Measurements from ENCODE around the gene ZNF331. TPM values are rescaled to one million over a fixed set of nuclear protein-coding genes. Genes with fewer than 3 reads are reported as not detected.
"Not testable (repeated sequence)": the region's sequence is repeated elsewhere in the genome, so short reads cannot be mapped to it uniquely, and the experiment has no call there.

ZNF331 gene
- total RNA-seq, 1 donor from 2014 or later: 17.9 TPM

GRCh38 chr19:53511357-53511756 is 26.6 kb upstream of the ZNF331 start:
- Mint-ChIP-seq H3K27me3 (ENCODE audit: insufficient read depth) (no peaks in the 10 kb centered on the region), H3K27ac (no peak overlapping the region), H3K9me3 (peaks cover 32% of the 10 kb centered on the region), H3K4me3 (no peak overlapping the region), H3K36me3 (ENCODE audit: low read depth) (no peaks in the 10 kb centered on the region), H3K4me1 (ENCODE audit: low read depth) (no peaks in the 10 kb centered on the region)
- intact Hi-C loops (cut with micrococcal nuclease): no loop called here
- no peak for DNase-seq (ENCODE audit: low spot score)

DNA sequence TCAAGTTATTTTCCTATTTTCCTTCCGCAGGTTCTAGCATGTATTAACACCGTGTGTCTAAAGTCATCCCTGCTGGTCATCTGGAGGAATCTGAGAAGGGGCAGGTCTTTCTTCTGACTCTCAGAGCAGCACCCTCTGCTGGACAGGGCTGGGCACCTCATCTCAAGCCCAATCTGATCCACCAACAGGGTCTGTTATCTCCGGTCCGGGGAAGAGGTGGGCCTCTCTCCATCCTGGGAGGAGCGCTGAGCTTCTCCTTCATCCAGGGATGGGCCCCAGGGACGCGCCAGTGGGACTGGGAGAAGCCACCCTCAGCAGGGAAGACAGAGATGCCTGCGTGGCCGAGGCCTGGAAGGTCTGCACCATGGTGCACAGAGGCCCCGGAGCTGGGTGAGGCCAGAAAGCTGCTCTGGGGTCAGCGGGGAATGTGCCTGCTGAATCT is 26.0 kb upstream of the ZNF331 start:
- intact Hi-C loops (cut with micrococcal nuclease): loop anchor here (1.0 kb wide), 2 partner anchors 87 to 317 kb away; no protein-coding TSS in a partner anchor
- H3K4me1 Mint-ChIP-seq (ENCODE audit: low read depth): no peaks in the 10 kb centered on the region

DNA sequence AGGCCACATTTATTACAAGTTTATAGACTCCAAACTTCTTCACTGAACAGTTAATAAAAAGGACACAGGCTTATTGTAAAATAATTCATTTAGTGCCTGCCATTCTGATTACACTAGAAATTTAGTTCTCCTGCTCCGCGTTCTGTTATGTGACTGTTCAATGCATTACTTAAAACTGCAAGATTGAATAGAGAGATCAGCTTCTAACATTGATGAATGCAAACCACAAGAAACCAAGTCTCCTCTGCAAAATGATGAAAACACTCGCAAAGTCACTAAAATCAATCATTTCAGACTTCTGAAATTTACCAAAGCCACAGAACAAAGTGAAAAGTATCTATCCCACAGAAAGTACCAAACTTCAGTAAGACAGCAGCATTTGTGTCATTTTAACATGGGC is 22.9 kb upstream of the ZNF331 start:
- intact Hi-C loops (cut with micrococcal nuclease); H3K27me3 Mint-ChIP-seq (ENCODE audit: insufficient read depth); H3K4me3 Mint-ChIP-seq; H3K4me1 Mint-ChIP-seq (ENCODE audit: low read depth); H3K36me3 Mint-ChIP-seq (ENCODE audit: low read depth); DNase-seq (ENCODE audit: low spot score); H3K27ac Mint-ChIP-seq: not testable (repeated sequence)
- peaks cover 15% of the 10 kb centered on the region for H3K9me3 Mint-ChIP-seq

More for the DNA sequence above, 26.0 kb upstream of the ZNF331 start:
- no peaks in the 10 kb centered on the region for H3K27me3 Mint-ChIP-seq (ENCODE audit: insufficient read depth)
- H3K36me3 Mint-ChIP-seq (ENCODE audit: low read depth): no peaks in the 10 kb centered on the region
- no peak for DNase-seq (ENCODE audit: low spot score)
- no peak overlapping the region for H3K27ac Mint-ChIP-seq
- H3K4me3 Mint-ChIP-seq: no peak overlapping the region
- peaks cover 26% of the 10 kb centered on the region for H3K9me3 Mint-ChIP-seq

DNA sequence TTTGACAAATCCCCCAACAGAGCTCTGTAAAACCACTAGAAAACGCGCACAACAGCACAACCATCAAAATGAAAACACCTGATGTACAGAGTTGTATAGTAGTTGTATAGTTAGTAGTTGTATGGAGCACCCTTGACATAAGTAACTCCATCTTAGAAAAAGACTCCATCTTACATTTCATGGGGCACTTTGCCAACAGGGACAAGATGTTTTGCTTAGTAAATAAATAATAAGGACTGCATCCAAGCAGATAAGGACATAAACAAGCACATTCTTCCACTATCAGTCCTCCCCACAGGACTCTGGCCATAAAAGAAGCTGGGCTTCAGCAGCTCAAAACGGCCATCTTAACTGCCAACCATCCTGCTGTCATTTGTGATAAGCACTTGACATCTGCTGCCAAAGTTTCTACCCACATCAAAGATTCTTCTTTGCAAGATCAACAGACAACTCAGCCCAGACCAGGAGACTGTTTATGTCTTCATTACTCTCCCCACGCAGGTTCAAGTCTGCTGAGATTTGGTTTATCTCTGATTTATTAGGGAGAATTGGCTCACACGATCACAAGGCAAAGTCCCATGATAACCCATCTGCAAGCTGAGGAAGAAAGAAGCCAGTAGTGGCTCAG is 20.7 kb upstream of the ZNF331 start:
- intact Hi-C loops (cut with micrococcal nuclease): no loop called here
- Mint-ChIP-seq H3K36me3 (ENCODE audit: low read depth) (peaks cover 6% of the 10 kb centered on the region), H3K27ac (no peak overlapping the region), H3K27me3 (ENCODE audit: insufficient read depth) (no peaks in the 10 kb centered on the region), H3K9me3 (peaks cover 14% of the 10 kb centered on the region), H3K4me1 (ENCODE audit: low read depth) (peaks cover 12% of the 10 kb centered on the region), H3K4me3 (no peak overlapping the region)
- no peak for DNase-seq (ENCODE audit: low spot score)

GRCh38 chr19:53518121-53518520 is 19.8 kb upstream of the ZNF331 start:
- DNase-seq (ENCODE audit: low spot score): no peak
- Mint-ChIP-seq H3K27ac (no peak overlapping the region), H3K36me3 (ENCODE audit: low read depth) (peaks cover 8% of the 10 kb centered on the region), H3K27me3 (ENCODE audit: insufficient read depth) (no peaks in the 10 kb centered on the region), H3K4me1 (ENCODE audit: low read depth) (peaks cover 18% of the 10 kb centered on the region), H3K9me3 (peaks cover 17% of the 10 kb centered on the region), H3K4me3 (no peak overlapping the region)
- intact Hi-C loops (cut with micrococcal nuclease): no loop called here

GRCh38 chr19:53518716-53519115 is 19.2 kb upstream of the ZNF331 start:
- intact Hi-C loops (cut with micrococcal nuclease): no loop called here
- DNase-seq (ENCODE audit: low spot score): no peak
- Mint-ChIP-seq H3K27ac (no peak overlapping the region), H3K27me3 (ENCODE audit: insufficient read depth) (no peaks in the 10 kb centered on the region), H3K9me3 (peaks cover 21% of the 10 kb centered on the region), H3K36me3 (ENCODE audit: low read depth) (peaks cover 11% of the 10 kb centered on the region), H3K4me3 (no peak overlapping the region), H3K4me1 (ENCODE audit: low read depth) (peaks cover 18% of the 10 kb centered on the region)

DNA sequence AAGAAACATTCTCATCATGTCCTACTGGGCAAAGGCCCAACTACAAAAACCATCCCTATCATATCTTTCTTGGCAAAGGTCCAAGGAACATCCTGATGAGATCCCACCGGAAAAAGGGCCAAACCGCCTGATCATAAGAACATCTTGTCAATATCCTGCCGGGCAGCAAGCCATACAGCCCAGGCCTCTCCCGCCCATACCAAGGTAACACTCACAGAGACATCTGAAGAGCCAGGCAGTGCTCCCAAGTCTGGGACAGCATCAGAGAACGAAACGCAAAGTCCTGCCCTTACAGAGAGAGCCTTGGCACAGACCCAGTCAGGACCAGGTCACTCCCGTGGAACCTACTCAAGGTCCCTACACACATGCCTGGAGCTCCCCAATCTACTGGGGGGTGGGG is 18.5 kb upstream of the ZNF331 start:
- DNase-seq (ENCODE audit: low spot score): no peak
- Mint-ChIP-seq H3K4me1 (ENCODE audit: low read depth) (peaks cover 18% of the 10 kb centered on the region), H3K9me3 (peaks cover 25% of the 10 kb centered on the region), H3K4me3 (peak overlapping the region; percentile 27), H3K27ac (no peak overlapping the region), H3K27me3 (ENCODE audit: insufficient read depth) (no peaks in the 10 kb centered on the region), H3K36me3 (ENCODE audit: low read depth) (peaks cover 17% of the 10 kb centered on the region)
- intact Hi-C loops (cut with micrococcal nuclease): no loop called here

DNA sequence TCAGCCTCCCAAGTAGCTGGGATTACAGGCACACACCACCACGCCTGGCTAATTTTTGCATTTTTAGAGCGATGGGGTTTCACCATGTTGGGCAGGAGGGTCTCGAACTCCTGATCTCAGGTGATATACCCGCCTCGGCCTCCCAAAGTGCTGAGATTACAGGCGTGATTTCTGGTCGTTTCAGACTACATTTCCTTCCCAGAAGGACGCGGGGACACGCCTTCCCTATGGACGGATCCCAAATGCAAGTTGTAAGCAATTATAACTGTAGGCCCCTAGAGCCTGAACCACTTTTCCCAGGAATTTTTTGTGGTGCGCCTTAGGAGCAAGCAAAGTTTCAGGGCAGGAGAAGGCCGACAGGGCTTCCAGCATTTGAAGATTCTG is 17.8 kb upstream of the ZNF331 start:
- peaks cover 20% of the 10 kb centered on the region for H3K36me3 Mint-ChIP-seq (ENCODE audit: low read depth)
- intact Hi-C loops (cut with micrococcal nuclease): loop anchor here (1.0 to 2.0 kb wide), 9 partner anchors 34 to 785 kb away; partner anchors contain the start of genes NDUFA3, ZNF525, ZNF611 and ZNF665
- no peak for DNase-seq (ENCODE audit: low spot score)
- peak overlapping the region; percentile 84 for H3K27ac Mint-ChIP-seq
- peaks cover 22% of the 10 kb centered on the region for H3K9me3 Mint-ChIP-seq
- H3K4me1 Mint-ChIP-seq (ENCODE audit: low read depth): peaks cover 18% of the 10 kb centered on the region
- no peaks in the 10 kb centered on the region for H3K27me3 Mint-ChIP-seq (ENCODE audit: insufficient read depth)
- peak overlapping the region; percentile 98 for H3K4me3 Mint-ChIP-seq

DNA sequence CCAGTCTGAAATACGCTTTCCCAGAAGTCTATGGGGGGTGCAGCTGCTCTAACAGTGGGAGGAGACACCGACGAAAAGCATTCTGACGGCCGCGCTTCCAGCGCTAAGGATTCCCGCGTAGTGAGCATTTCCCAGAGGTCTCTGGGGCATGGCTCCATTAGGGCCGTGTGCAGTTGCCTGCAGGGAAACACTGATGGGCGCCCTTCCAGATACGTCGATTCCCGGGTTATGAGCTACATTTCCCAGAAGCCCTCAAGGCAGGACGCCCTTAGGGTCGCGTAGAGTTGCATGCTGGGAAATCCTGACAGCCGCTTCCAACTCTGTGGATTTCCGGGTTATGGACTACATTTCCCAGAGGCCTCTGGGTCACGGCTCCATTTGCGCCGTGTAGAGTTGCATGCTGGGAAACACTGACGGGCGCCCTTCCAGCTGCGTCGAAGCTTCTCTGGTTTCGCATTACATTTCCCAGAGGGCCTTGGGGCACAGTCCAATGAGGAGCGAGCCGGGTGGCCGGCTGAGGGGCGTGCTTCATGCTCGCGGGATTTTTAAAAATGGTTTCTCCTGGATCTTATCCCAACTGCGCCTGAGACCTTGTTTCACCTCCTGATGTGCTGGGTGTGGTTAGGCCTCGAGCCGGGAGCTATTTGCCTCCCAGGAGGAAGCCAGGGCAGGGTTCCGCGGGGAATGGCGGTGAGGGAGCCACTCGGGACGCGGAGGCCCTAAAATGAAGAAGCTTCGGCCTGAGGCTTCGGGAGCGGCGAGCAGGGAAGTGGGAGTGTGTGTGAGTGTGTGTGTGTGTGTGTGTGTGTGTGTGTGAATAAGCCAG is 17.2 kb upstream of the ZNF331 start:
- Mint-ChIP-seq H3K27me3 (ENCODE audit: insufficient read depth) (no peaks in the 10 kb centered on the region), H3K36me3 (ENCODE audit: low read depth) (peaks cover 20% of the 10 kb centered on the region), H3K27ac (peak overlapping the region; percentile 84), H3K4me1 (ENCODE audit: low read depth) (peaks cover 18% of the 10 kb centered on the region), H3K9me3 (peaks cover 27% of the 10 kb centered on the region), H3K4me3 (peak overlapping the region; percentile 98)
- intact Hi-C loops (cut with micrococcal nuclease): loop anchor here (1.0 to 2.0 kb wide), 10 partner anchors 17 to 786 kb away; partner anchors contain the start of genes NDUFA3, ZNF525, ZNF611 and ZNF665
- DNase-seq (ENCODE audit: low spot score): peak; percentile 81

DNA sequence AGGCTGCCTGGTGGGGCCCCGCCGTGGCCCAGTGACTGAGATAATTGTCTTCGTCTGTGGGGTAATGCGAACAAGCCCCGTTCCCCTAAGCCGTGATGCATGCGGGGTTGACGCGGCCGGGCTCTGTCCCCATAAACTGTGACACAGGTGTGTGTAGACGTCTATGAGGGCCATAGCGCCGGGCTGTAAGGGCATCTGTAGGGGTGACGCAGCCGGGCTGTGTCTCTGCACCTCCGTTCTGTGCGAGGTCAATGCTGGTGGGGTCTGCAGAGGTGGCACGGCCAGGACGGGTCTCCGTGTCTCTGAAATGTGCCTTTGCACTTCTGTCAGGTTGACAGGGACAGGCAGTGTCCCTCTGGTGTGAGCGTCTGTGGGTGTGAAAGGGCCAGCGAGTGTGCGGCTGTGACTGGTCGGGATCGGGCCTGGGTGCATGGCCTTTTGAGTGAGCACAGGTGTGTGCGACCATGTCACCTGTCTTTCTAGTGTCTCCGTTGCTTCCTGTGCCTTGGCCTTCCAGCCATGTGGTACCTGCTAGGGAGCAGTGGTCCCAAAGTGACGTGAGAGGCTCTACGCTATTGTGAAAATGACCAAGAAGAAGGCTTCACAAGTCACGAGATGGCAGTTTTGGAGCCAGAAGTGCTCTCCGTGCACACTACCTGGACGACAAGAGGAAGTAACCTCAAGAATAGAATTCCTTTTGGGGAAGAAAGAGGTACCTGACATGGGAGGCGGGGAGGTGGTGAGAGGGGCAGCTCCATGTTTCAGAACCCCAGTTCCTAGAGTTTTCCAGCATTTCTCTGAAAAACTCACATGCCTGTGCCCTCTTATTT is 16.4 kb upstream of the ZNF331 start:
- no peak for DNase-seq (ENCODE audit: low spot score)
- Mint-ChIP-seq H3K4me3 (peak overlapping the region; percentile 98), H3K36me3 (ENCODE audit: low read depth) (peaks cover 24% of the 10 kb centered on the region), H3K4me1 (ENCODE audit: low read depth) (peaks cover 18% of the 10 kb centered on the region), H3K27me3 (ENCODE audit: insufficient read depth) (no peaks in the 10 kb centered on the region), H3K27ac (peak overlapping the region; percentile 84), H3K9me3 (peaks cover 33% of the 10 kb centered on the region)
- intact Hi-C loops (cut with micrococcal nuclease): loop anchor here (1.0 to 2.0 kb wide), 3 partner anchors 16 to 787 kb away; partner anchors contain the start of genes NDUFA3 and ZNF611

- peaks cover 38% of the 10 kb centered on the region for H3K9me3 Mint-ChIP-seq
- intact Hi-C loops (cut with micrococcal nuclease): no loop called here
- no peak for DNase-seq (ENCODE audit: low spot score)
- no peak overlapping the region for H3K4me3 Mint-ChIP-seq
- H3K36me3 Mint-ChIP-seq (ENCODE audit: low read depth): peaks cover 35% of the 10 kb centered on the region
- H3K27ac Mint-ChIP-seq: no peak overlapping the region
- peaks cover 17% of the 10 kb centered on the region for H3K4me1 Mint-ChIP-seq (ENCODE audit: low read depth)
- H3K27me3 Mint-ChIP-seq (ENCODE audit: insufficient read depth): no peaks in the 10 kb centered on the region
These were observed 12.0 kb upstream of the ZNF331 start for GRCh38 chr19:53525922-53526321.

DNA sequence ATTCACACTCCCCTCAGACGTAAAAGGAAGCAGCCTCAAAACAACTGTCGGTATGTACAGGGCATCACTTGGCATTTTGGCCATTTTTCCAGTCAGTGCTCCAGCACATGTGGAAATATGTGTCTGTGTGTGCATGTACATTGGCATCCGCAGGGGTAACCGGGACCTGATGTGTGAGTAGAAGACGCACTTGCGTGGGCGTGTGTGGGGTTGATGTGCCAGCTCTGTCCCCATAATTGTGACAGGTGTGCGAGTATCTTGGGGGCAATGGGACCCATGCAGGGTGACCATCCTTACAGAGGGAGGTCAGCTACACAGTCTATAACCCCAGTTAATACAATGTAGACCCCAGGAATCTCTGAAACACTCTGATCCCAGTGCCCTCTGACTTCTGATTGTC is 7.3 kb upstream of the ZNF331 start:
- H3K4me3 Mint-ChIP-seq: no peak overlapping the region
- no peak for DNase-seq (ENCODE audit: low spot score)
- intact Hi-C loops (cut with micrococcal nuclease): no loop called here
- peaks cover 33% of the 10 kb centered on the region for H3K9me3 Mint-ChIP-seq
- peaks cover 22% of the 10 kb centered on the region for H3K36me3 Mint-ChIP-seq (ENCODE audit: low read depth)
- H3K27me3 Mint-ChIP-seq (ENCODE audit: insufficient read depth): no peaks in the 10 kb centered on the region
- H3K4me1 Mint-ChIP-seq (ENCODE audit: low read depth): no peaks in the 10 kb centered on the region
- no peak overlapping the region for H3K27ac Mint-ChIP-seq

Measured in activated T-helper 1 cell treated with anti-CD3 and anti-CD28 coated beads, Interleukin-12 subunit alpha, Interleukin-12 subunit beta, Interleukin-2, Interleukin-4 antibody, amounts not matched to agents 30 ng/mL and 10 ng/mL and 1 ng/mL, durations not matched to agents 14 hours and 24 hours and 36 hours (primary cell).